ENCODE data around the gene NIPSNAP3A.

GRCh38 chr9:104788251-104788650 is 40.8 kb downstream of the NIPSNAP3A start:
- TF ChIP-seq ELF4 (CRISPR knock-in tag; IDR thresholded peaks at IDR 0.05; ENCODE audit: low read depth) = no peak
- TF ChIP-seq ATF3 (CRISPR knock-in tag; conservative IDR thresholded peaks at IDR 0.05) = no peak
- no peak for TF ChIP-seq USF1 (CRISPR knock-in tag; IDR thresholded peaks at IDR 0.05)
- TF ChIP-seq CTCF (IDR thresholded peaks at IDR 0.05) = no peak
- TF ChIP-seq JUN (CRISPR knock-in tag; IDR thresholded peaks at IDR 0.05) = no peak
- TF ChIP-seq FOXK1 (CRISPR knock-in tag; IDR thresholded peaks at IDR 0.05) = no peak
- TF ChIP-seq ARID4B (CRISPR knock-in tag; IDR thresholded peaks at IDR 0.05; ENCODE audit: borderline replicate concordance) = no peak

All from WTC11 (cell line).